A673 (cell line): Measurements from ENCODE around the gene STX18. TPM values are rescaled to one million over a fixed set of nuclear protein-coding genes. Genes with fewer than 3 reads are reported as not detected.

Experiments
- BruUV-seq: library from RNA; stranded (reverse); fragments of 400-500 nt; replicated peaks from 2 replicates; lab custom pipeline; 2021; lab: Mats Ljungman, UMichigan
- CTCF ChIA-PET: fragments of 300-600 bp; sonication (Branson Sonifier 250); formaldehyde crosslinking; loops from one replicate; lab custom pipeline; 2022; ENCODE audit warnings: antibody characterized with exemption; lab: Charles Lee
- POLR2A ChIA-PET: fragments of 300-600 bp; sonication (Branson Sonifier 250); formaldehyde crosslinking; loops from one replicate; lab custom pipeline; 2022; ENCODE audit warnings: antibody characterized with exemption; ENCODE audit not compliant: low non-redundant PET; lab: Charles Lee
- DNase-seq: peaks from one replicate; pipeline ENCODE4 v3.0.0-alpha.2; 2015; ENCODE audit warnings: low spot score
- H3K27ac ChIP-seq: fragments of 200-600 bp; sonication (generic); 2 replicates; pipeline ENCODE4 v1.5.1; 2016; ENCODE audit warnings: mixed run types, low read depth, mild to moderate bottlenecking, mixed read lengths, antibody characterized with exemption, low read length; ENCODE audit not compliant: poor library complexity, severe bottlenecking
- H3K27me3 ChIP-seq: fragments of 200-600 bp; sonication (generic); replicated peaks from 2 replicates; pipeline ENCODE4 v1.6.1; 2017; ENCODE audit warnings: mixed run types, low read depth, mild to moderate bottlenecking, mixed read lengths, antibody characterized with exemption, low read length; ENCODE audit not compliant: insufficient read depth, poor library complexity
- H3K36me3 ChIP-seq: fragments of 200-600 bp; sonication (generic); 2 replicates; pipeline ENCODE4 v1.6.1; 2016; ENCODE audit warnings: mixed run types, mild to moderate bottlenecking, mixed read lengths, antibody characterized with exemption, low read length; ENCODE audit not compliant: insufficient read depth, poor library complexity, severe bottlenecking
- H3K4me1 ChIP-seq: fragments of 200-600 bp; sonication (generic); 2 replicates; pipeline ENCODE4 v1.6.1; 2017; ENCODE audit warnings: mixed run types, mild to moderate bottlenecking, mixed read lengths, antibody characterized with exemption, low read length; ENCODE audit not compliant: insufficient read depth, poor library complexity, severe bottlenecking
- H3K4me3 ChIP-seq: fragments of 200-600 bp; sonication (generic); 2 replicates; pipeline ENCODE4 v1.5.1; 2016; ENCODE audit warnings: low read depth, mixed run types, mild to moderate bottlenecking, mixed read lengths, low read length; ENCODE audit not compliant: poor library complexity, severe bottlenecking
- H3K9me3 ChIP-seq: fragments of 200-600 bp; sonication (generic); 2 replicates; pipeline ENCODE4 v1.6.1; 2016; ENCODE audit warnings: mixed run types, low read depth, mild to moderate bottlenecking, mixed read lengths, antibody characterized with exemption, low read length; ENCODE audit not compliant: poor library complexity, severe bottlenecking
- CTCF ChIP-seq: fragments of 300-800, 200-600 bp; sonication (generic); conservative IDR thresholded peaks from 2 replicates; pipeline ENCODE4 v1.5.1; 2017; ENCODE audit warnings: low read depth, mild to moderate bottlenecking, antibody characterized with exemption, low read length, moderate library complexity, mixed read lengths
- EZH2 ChIP-seq: fragments of 200-600 bp; sonication (generic); IDR thresholded peaks from 2 replicates; pipeline ENCODE4 v1.6.1; 2017; ENCODE audit warnings: borderline replicate concordance, low read depth, mild to moderate bottlenecking, mixed read lengths, antibody characterized with exemption, low read length; ENCODE audit not compliant: poor library complexity, severe bottlenecking
- intact Hi-C: fragments of 100-400 bp; cut with micrococcal nuclease; formaldehyde crosslinking; loops from one replicate; pipeline ENCODE4 v1.10.0; 2022; ENCODE audit not compliant: unreplicated experiment
- total RNA-seq: library from RNA; stranded (reverse); gene quantifications from 2 replicates; pipeline ENCODE4 v1.2.3, GENCODE V29; 2021

Gene STX18
- total RNA-seq, 1 experiment from 2014 or later = 34.3 TPM

DNA sequence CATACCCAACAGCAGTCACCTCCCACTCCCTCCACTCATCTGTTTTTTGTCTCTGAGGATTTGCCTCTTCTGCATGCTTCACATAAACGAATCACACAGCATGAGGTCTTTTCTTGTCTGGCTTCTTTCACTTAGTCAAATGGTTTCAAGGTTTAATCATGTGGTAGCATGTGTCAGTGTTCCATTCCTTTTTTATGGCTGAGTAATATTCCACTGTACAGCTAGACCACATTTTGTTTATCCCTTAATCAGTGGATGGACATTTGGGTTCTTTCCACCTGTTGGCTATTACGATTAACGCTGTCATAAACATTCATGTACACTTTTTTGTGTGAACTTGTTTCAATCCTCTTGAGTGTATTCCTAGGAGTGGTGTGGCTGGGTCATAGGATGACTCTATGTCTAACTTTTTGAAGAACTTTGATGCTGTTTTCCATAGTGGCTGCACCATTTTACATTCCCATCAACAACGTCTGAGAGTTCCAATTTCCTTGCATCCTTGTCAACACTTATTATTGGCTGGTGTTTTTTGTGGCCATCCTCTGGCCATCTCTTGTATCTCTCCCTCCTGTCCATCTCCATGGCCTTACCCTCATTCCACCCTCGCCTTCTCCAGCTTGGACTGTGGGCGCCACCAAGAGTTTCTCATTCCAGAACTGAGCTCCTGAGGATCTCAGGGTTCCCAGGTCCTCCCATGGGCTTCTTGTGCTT is 167.3 kb downstream of the STX18 start:
- Histone ChIP-seq H3K27ac (no peak overlapping the region), H3K4me1 (no peaks in the 10 kb centered on the region), H3K27me3 (peaks cover 41% of the 10 kb centered on the region), H3K4me3 (no peak overlapping the region), H3K9me3 (no peaks in the 10 kb centered on the region), H3K36me3 (no peaks in the 10 kb centered on the region)
- ChIA-PET CTCF (no interaction called here), POLR2A (no interaction called here)
- TF ChIP-seq CTCF (no peak), EZH2 (no peak)
- no peak for DNase-seq
- intact Hi-C loops = no loop called here
- BruUV-seq = no TSS peak

Other genes with a start within 250 kb of the STX18 start
- 1.3 and 2.7 TPM in 2 replicates for gene NSG1, start 154.9 kb downstream of the STX18 start, total RNA-seq